Mononuclear cell (primary cell): ENCODE data around the gene FST. TPM values are rescaled to one million over a fixed set of nuclear protein-coding genes. Genes with fewer than 3 reads are reported as not detected.

Experiments used
- H3K27me3 ChIP-seq: 2 replicates; pipeline ENCODE4 v1.6.0; 2011; ENCODE audit warnings: low read length, control low read depth; ENCODE audit not compliant: insufficient read depth
- H3K4me1 ChIP-seq: 2 replicates; pipeline ENCODE4 v1.5.1; 2011; ENCODE audit warnings: mild to moderate bottlenecking, low read length, control low read depth; ENCODE audit not compliant: insufficient read depth
- H3K4me3 ChIP-seq: 2 replicates; pipeline ENCODE4 v1.5.1; 2011; ENCODE audit warnings: mild to moderate bottlenecking, low read length, moderate library complexity
- H3K9me3 ChIP-seq: 2 replicates; pipeline ENCODE4 v1.5.1; 2011; ENCODE audit warnings: low read depth, mild to moderate bottlenecking, control low read depth, low read length
- total RNA-seq: library from RNA; depleted of rRNA; stranded (reverse); fragments of >200 nt; gene quantifications from one replicate; pipeline ENCODE4 v1.2.3, GENCODE V29; 2012

The FST gene
- total RNA-seq, 1 donor: 0.84 TPM

- Histone ChIP-seq H3K27me3 (peaks cover 63% of the 10 kb centered on the region), H3K4me3 (peak overlapping the region; percentile 43), H3K4me1 (peaks cover 41% of the 10 kb centered on the region), H3K9me3 (no peaks in the 10 kb centered on the region)
Observed at GRCh38 chr5:53481887-53482716, 1.7 kb downstream of the FST start.

- peaks cover 41% of the 10 kb centered on the region for H3K4me1 ChIP-seq
- H3K27me3 ChIP-seq: peaks cover 54% of the 10 kb centered on the region
- peak overlapping the region; percentile 43 for H3K4me3 ChIP-seq
- no peaks in the 10 kb centered on the region for H3K9me3 ChIP-seq
Observed at GRCh38 chr5:53482717-53483638, 2.5 kb downstream of the FST start.

- H3K4me3 ChIP-seq: no peak overlapping the region
- H3K27me3 ChIP-seq: peaks cover 42% of the 10 kb centered on the region
- H3K9me3 ChIP-seq: no peaks in the 10 kb centered on the region
Observed at GRCh38 chr5:53487436-53487835, 7.0 kb downstream of the FST start.

GRCh38 chr5:53488195-53488722 is 7.8 kb downstream of the FST start:
- peaks cover 36% of the 10 kb centered on the region for H3K27me3 ChIP-seq

More at GRCh38 chr5:53487436-53487835, 7.0 kb downstream of the FST start:
- H3K4me1 ChIP-seq: peaks cover 10% of the 10 kb centered on the region

DNA sequence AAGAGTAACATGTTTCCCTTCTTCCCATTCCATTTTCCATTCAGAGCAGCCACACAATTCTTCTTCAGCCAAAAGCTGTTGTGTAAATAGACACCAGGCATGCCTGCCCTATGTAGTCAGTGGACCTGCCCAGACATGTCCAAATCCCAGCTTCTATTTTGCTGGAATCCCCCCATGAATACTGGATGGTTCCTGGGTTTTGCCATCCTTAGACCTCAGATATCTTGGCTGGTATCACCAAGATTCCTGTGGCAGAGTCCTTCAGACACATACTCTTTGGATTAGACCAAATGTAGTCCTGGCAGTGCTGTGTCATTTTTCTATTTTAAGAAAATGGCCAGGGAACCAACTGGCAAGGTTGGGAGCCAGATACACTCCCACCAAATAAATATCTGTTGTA is 10.3 kb downstream of the FST start:
- Histone ChIP-seq H3K4me3 (no peak overlapping the region), H3K9me3 (no peaks in the 10 kb centered on the region), H3K27me3 (peaks cover 16% of the 10 kb centered on the region), H3K4me1 (no peaks in the 10 kb centered on the region)

More at GRCh38 chr5:53488195-53488722, 7.8 kb downstream of the FST start:
- Histone ChIP-seq H3K9me3 (no peaks in the 10 kb centered on the region), H3K4me1 (peaks cover 2% of the 10 kb centered on the region), H3K4me3 (no peak overlapping the region)

DNA sequence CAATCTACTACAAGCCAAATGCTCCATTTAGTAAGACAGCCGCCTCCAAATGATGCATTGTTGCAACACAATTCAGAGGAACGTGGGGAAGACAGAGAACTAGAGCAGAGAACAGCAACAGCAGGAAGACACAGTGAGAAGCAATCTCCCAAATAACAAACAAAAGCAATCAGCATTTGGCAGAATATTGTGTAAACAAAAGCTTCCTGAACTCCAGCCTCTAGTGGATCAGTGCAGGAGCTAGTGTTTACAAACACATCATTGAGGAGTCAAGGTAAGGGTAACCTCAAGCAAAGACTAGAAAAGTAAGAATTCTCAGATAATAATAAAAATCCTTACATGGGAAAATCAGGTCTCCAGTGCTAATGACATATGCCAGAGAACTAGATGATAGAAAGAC is 20.6 kb downstream of the FST start:
- no peaks in the 10 kb centered on the region for H3K4me1 ChIP-seq
- H3K9me3 ChIP-seq: no peaks in the 10 kb centered on the region
- peaks cover 11% of the 10 kb centered on the region for H3K27me3 ChIP-seq
- no peak overlapping the region for H3K4me3 ChIP-seq

DNA sequence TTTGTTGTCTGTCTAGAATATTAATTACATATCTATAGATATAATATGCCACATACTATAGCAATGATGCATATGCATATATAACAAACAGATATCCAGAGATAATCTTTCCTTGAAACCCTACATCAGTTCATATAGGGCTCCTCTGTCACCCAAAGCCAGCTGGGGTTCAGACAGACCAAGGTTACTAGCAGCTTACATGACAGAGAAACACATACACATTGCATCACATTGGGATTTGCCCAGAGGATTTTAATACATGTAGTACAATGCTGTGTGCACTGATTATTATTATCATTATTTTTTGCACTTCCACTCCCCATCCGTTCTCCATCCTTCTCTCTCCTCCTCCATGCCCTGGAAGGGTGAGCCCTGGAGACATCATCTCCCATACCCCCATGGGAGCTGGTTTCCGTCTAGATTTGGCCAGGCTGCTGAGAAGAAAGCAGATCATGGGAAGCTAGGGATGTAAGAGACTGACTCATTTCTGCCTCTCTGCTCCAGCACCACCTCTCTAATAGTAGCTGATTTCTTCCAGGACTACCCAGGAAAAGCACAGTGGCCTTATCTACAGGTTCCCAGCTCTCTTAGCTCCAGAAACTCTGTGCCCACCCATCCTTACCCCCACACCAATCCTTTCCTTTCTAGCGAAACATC is 23.3 kb downstream of the FST start:
- Histone ChIP-seq H3K4me3 (no peak overlapping the region), H3K4me1 (no peaks in the 10 kb centered on the region), H3K9me3 (no peaks in the 10 kb centered on the region), H3K27me3 (peaks cover 11% of the 10 kb centered on the region)

GRCh38 chr5:53507013-53507412 is 26.6 kb downstream of the FST start:
- peaks cover 6% of the 10 kb centered on the region for H3K9me3 ChIP-seq
- H3K4me1 ChIP-seq: no peaks in the 10 kb centered on the region
- no peak overlapping the region for H3K4me3 ChIP-seq
- peaks cover 8% of the 10 kb centered on the region for H3K27me3 ChIP-seq

GRCh38 chr5:53508125-53508524 is 27.7 kb downstream of the FST start:
- Histone ChIP-seq H3K27me3 (no peaks in the 10 kb centered on the region), H3K4me1 (no peaks in the 10 kb centered on the region), H3K9me3 (peaks cover 6% of the 10 kb centered on the region), H3K4me3 (no peak overlapping the region)

- Histone ChIP-seq H3K4me3 (no peak overlapping the region), H3K9me3 (peaks cover 6% of the 10 kb centered on the region), H3K4me1 (no peaks in the 10 kb centered on the region), H3K27me3 (no peaks in the 10 kb centered on the region)
Observed at GRCh38 chr5:53512539-53512938, 32.1 kb downstream of the FST start.

DNA sequence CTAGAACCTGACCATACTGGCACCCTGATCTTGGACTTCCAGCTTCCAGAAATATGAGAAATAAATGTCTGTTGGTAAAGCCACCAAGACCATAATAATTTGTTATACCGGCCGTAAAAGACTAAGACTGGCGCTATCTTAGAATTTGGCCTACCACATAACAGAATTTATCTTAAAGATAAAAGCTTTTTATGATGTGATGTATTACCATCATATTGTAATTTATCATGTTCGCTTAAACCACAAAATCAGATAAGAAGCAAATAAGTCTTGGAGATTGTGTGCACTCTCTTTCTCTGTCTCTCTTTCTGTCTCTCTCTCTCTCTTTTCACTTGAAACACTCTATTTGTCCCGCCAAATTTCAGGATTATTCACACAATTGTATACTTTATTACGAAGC is 35.6 kb downstream of the FST start:
- Histone ChIP-seq H3K4me3 (no peak overlapping the region), H3K27me3 (no peaks in the 10 kb centered on the region), H3K9me3 (peaks cover 6% of the 10 kb centered on the region), H3K4me1 (no peaks in the 10 kb centered on the region)

- no peaks in the 10 kb centered on the region for H3K27me3 ChIP-seq
- H3K9me3 ChIP-seq: no peaks in the 10 kb centered on the region
- H3K4me3 ChIP-seq: no peak overlapping the region
- no peaks in the 10 kb centered on the region for H3K4me1 ChIP-seq
Observed at GRCh38 chr5:53520813-53521212, 40.4 kb downstream of the FST start.
